Neuronal stem cell (in vitro differentiated cells): ENCODE results near the gene GMDS.

Experiments
- DNase-seq: peaks from one replicate; pipeline ENCODE4 v3.0.0-alpha.2; 2013; ENCODE audit warnings: low spot score
- H2AFZ ChIP-seq: one replicate; pipeline ENCODE4 v1.6.1; 2013; ENCODE audit warnings: mild to moderate bottlenecking, low read length, inconsistent platforms
- H2AK5ac ChIP-seq: 2 replicates; pipeline ENCODE4 v1.6.1; 2013; ENCODE audit warnings: low read depth, mild to moderate bottlenecking, inconsistent platforms, low read length, moderate library complexity, mixed read lengths
- H2BK120ac ChIP-seq: 2 replicates; pipeline ENCODE4 v1.6.1; 2013; ENCODE audit warnings: low read depth, mild to moderate bottlenecking, inconsistent platforms, low read length, moderate library complexity, mixed read lengths
- H2BK12ac ChIP-seq: one replicate; pipeline ENCODE4 v1.6.1; 2013; ENCODE audit warnings: low read length, inconsistent platforms
- H2BK15ac ChIP-seq: 2 replicates; pipeline ENCODE4 v1.6.1; 2013; ENCODE audit warnings: mild to moderate bottlenecking, low read length, inconsistent platforms, mixed read lengths
- H2BK5ac ChIP-seq: one replicate; pipeline ENCODE4 v1.6.1; 2013; ENCODE audit warnings: inconsistent platforms, mild to moderate bottlenecking, low read length, moderate library complexity
- H3K14ac ChIP-seq: one replicate; pipeline ENCODE4 v1.6.1; 2013; ENCODE audit warnings: low read length, inconsistent platforms
- H3K18ac ChIP-seq: 2 replicates; pipeline ENCODE4 v1.6.1; 2013; ENCODE audit warnings: low read length, inconsistent platforms
- H3K23ac ChIP-seq: 2 replicates; pipeline ENCODE4 v1.6.1; 2013; ENCODE audit warnings: low read depth, mild to moderate bottlenecking, mixed read lengths, low read length, inconsistent platforms; ENCODE audit not compliant: poor library complexity
- H3K27ac ChIP-seq: replicated peaks from 3 replicates; pipeline ENCODE4 v1.5.1; 2013; ENCODE audit warnings: low read length, inconsistent platforms
- H3K27me3 ChIP-seq, 3 experiments: 2 replicates each; pipeline ENCODE4 v1.6.1; 2013; ENCODE audit warnings: low read length in 3 of 3, mild to moderate bottlenecking in 2 of 3, inconsistent platforms in 1 of 3, low read depth in 1 of 3, mixed read lengths in 1 of 3, moderate library complexity in 1 of 3; ENCODE audit not compliant: control insufficient read depth in 3 of 3, insufficient read depth in 3 of 3
- H3K36me3 ChIP-seq, 2 donors: replicated peaks in 1 of 2; 2 replicates each; pipeline ENCODE4 v1.6.1; 2013; ENCODE audit warnings: low read length in 2 of 2; ENCODE audit not compliant: control insufficient read depth in 2 of 2, insufficient read depth in 2 of 2
- H3K4ac ChIP-seq: 2 replicates; pipeline ENCODE4 v1.6.1; 2013; ENCODE audit warnings: inconsistent platforms, mild to moderate bottlenecking, low read length, moderate library complexity
- H3K4me1 ChIP-seq, 2 donors: 1 replicate in 1 of 2; 2 replicates in 1 of 2; pipeline ENCODE4 v1.6.1; 2013; ENCODE audit warnings: low read length in 2 of 2, low read depth in 1 of 2; ENCODE audit not compliant: control insufficient read depth in 2 of 2, insufficient read depth in 1 of 2
- H3K4me2 ChIP-seq: one replicate; pipeline ENCODE4 v1.6.1; 2013; ENCODE audit warnings: mild to moderate bottlenecking, low read length, inconsistent platforms; ENCODE audit not compliant: insufficient read depth, poor library complexity, severe bottlenecking
- H3K4me3 ChIP-seq, 2 donors: 2 replicates each; pipeline ENCODE4 v1.5.1; 2013; ENCODE audit warnings: low read length in 2 of 2, mild to moderate bottlenecking in 2 of 2, inconsistent platforms in 1 of 2, moderate library complexity in 1 of 2
- H3K79me1 ChIP-seq: one replicate; pipeline ENCODE4 v1.6.1; 2013; ENCODE audit warnings: low read depth, mild to moderate bottlenecking, inconsistent platforms, low read length, moderate library complexity
- H3K9ac ChIP-seq: one replicate; pipeline ENCODE4 v1.6.1; 2013; ENCODE audit warnings: mild to moderate bottlenecking, low read depth, low read length, inconsistent platforms; ENCODE audit not compliant: poor library complexity
- H3K9me3 ChIP-seq, 2 donors: replicated peaks in 1 of 2; 2 replicates each; pipeline versions ENCODE3 to v1.6.1; 2013; ENCODE audit warnings: low read length in 2 of 2, mild to moderate bottlenecking in 2 of 2, inconsistent platforms in 1 of 2, low read depth in 1 of 2, mixed read lengths in 1 of 2, moderate library complexity in 1 of 2; ENCODE audit not compliant: control insufficient read depth in 2 of 2, insufficient read depth in 1 of 2
- H4K8ac ChIP-seq: one replicate; pipeline ENCODE4 v1.6.1; 2013; ENCODE audit warnings: low read depth, mild to moderate bottlenecking, inconsistent platforms, low read length, moderate library complexity
- H4K91ac ChIP-seq: one replicate; pipeline ENCODE4 v1.6.1; 2013; ENCODE audit warnings: low read length, low read depth, mild to moderate bottlenecking, inconsistent platforms; ENCODE audit not compliant: poor library complexity
- WGBS, 2 donors: extraction: QIAGEN DNeasy Blood & Tissue Kit; methylation state at CpG; one replicate each; pipeline ENCODE4 v1.1.7; 2013; ENCODE audit warnings: missing lambda C conversion rate in 2 of 2, mixed read lengths in 1 of 2; ENCODE audit not compliant: insufficient read length in 2 of 2, insufficient replicate concordance in 1 of 2; ENCODE audit errors: extremely low coverage in 2 of 2; 5-methylcytosine and 5-hydroxymethylcytosine counted together

GMDS gene

DNA sequence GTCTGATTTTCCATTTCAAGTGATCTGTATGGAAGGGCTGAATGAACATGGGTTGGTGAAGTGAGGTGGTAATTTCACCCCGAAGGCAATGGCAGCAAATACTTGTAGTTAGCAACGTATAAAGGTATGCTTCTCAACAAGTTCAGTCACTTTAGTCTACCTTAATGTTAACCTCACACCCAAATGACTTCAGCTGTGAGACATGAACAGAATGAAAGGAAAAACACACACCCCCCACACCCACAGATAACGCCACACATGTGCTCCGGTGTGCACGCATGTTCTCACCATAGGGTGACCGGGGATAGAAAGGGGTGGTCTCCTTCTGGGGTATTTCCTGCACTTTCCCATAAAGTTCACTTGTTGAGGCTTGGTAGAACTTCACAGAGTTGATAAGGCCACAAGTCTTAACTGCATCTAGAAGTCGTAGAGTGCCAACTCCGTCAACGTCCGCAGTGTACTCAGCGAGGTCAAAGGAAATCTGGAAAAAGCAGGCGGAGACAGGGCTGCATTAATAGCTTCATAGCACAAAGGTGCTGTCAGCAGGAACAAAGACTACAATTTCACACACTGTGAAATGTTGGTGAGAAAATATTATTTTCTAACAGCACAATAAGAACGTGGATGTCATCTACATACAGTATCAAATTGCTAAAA, 284.8 kb downstream of the GMDS start:
- Histone ChIP-seq H3K18ac (no peak overlapping the region), H3K9ac (no peak overlapping the region), H2BK5ac (no peak overlapping the region), H3K4me1 (no peaks in the 10 kb centered on the region), H2AK5ac (no peak overlapping the region), H3K14ac (no peak overlapping the region), H2BK12ac (no peak overlapping the region), H3K9me3 (no peaks in the 10 kb centered on the region), H3K27me3 (no peaks in the 10 kb centered on the region), H3K36me3 (peaks cover 0 to 2% of the 10 kb centered on the region in 2 donors), H4K8ac (no peak overlapping the region), H2AFZ (no peak overlapping the region), H3K79me1 (no peaks in the 10 kb centered on the region), H2BK120ac (no peak overlapping the region), H3K4me3 (no peak overlapping the region), H3K4ac (no peak overlapping the region), H2BK15ac (no peak overlapping the region), H3K23ac (no peak overlapping the region), H4K91ac (no peak overlapping the region), H3K27ac (no peak overlapping the region), H3K4me2 (no peak overlapping the region)
- no peak for DNase-seq
- no CpG with 5 or more reads among the region's 13 CpGs for WGBS, 2 donors

DNA sequence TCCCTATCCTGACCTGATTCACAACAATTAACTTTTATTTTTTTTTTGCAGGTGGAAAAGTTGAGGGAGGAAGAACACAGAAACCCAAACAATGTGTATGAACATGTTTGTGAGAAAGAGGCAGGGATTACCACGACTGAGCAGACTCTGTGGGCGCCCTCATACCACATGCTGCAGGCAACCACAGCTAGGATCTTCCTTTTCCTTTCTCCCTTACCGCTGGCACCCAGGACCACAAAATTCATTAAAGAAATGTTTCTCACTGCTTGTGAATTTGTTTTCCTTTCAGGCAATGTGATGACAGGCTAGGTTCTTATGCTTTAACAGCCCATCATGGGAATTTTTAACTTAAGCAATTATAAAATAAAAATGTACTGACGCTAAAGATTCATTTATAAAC, 287.1 kb downstream of the GMDS start:
- Histone ChIP-seq H2BK120ac (no peak overlapping the region), H3K14ac (no peak overlapping the region), H4K91ac (no peak overlapping the region), H2BK5ac (no peak overlapping the region), H2AK5ac (no peak overlapping the region), H4K8ac (no peak overlapping the region), H3K36me3 (peaks cover 0 to 2% of the 10 kb centered on the region in 2 donors), H3K79me1 (no peaks in the 10 kb centered on the region), H3K4ac (no peak overlapping the region), H3K4me3 (no peak overlapping the region), H3K18ac (no peak overlapping the region), H3K4me1 (no peaks in the 10 kb centered on the region), H2BK12ac (no peak overlapping the region), H3K4me2 (no peak overlapping the region), H3K27me3 (no peaks in the 10 kb centered on the region), H2AFZ (no peak overlapping the region), H3K27ac (no peak overlapping the region), H2BK15ac (no peak overlapping the region), H3K9ac (no peak overlapping the region), H3K9me3 (no peaks in the 10 kb centered on the region), H3K23ac (no peak overlapping the region)
- WGBS, 2 donors = no CpG with 5 or more reads among the region's 4 CpGs
- no peak for DNase-seq

GRCh38 chr6:1957746-1958145, 287.7 kb downstream of the GMDS start:
- Histone ChIP-seq H2AFZ (no peak overlapping the region), H2BK120ac (no peak overlapping the region), H4K8ac (no peak overlapping the region), H2BK5ac (no peak overlapping the region), H3K27ac (no peak overlapping the region), H3K27me3 (no peaks in the 10 kb centered on the region), H2AK5ac (no peak overlapping the region), H3K9me3 (no peaks in the 10 kb centered on the region), H2BK12ac (no peak overlapping the region), H3K36me3 (peaks cover 0 to 2% of the 10 kb centered on the region in 2 donors), H3K18ac (no peak overlapping the region), H3K4me3 (no peak overlapping the region), H2BK15ac (no peak overlapping the region), H3K4ac (no peak overlapping the region), H4K91ac (no peak overlapping the region), H3K9ac (no peak overlapping the region), H3K4me1 (no peaks in the 10 kb centered on the region), H3K4me2 (no peak overlapping the region), H3K79me1 (no peaks in the 10 kb centered on the region), H3K23ac (no peak overlapping the region), H3K14ac (no peak overlapping the region)
- no CpG with 5 or more reads among the region's 5 CpGs for WGBS, 2 donors
- no peak for DNase-seq

DNA sequence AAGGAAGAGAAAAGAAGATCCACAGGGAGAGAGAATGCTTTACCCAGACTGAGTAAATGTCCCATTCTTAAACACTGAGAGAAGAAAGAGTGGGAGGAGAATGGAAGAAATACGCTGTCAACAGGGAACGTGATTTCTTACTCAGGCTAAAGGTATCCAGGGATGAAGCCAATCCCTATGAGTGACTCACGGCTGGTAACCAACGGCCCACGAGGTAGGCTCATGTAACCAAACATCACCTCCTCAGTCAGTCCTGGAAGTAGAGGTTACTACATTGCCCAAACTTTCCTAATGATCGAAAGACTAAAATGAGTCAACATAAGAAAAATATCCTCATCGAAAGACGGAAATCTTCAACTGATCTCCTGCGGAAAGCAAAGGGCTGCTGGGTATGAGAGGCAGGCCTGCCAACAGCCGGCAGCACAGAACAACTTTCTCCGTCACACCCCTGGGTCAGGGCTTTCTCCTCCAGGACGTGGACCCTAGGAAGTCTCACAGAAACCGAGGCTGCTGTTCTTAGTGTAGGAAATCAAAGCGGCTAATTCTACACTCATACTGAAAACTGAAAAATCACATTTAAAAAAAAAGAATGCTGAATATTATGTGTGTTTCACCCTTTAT, 292.6 kb downstream of the GMDS start:
- Histone ChIP-seq H3K9me3 (no peaks in the 10 kb centered on the region), H2AFZ (no peak overlapping the region), H3K18ac (no peak overlapping the region), H3K36me3 (no peaks in the 10 kb centered on the region), H3K27me3 (no peaks in the 10 kb centered on the region), H3K23ac (no peak overlapping the region), H3K4ac (no peak overlapping the region), H4K8ac (no peak overlapping the region), H2AK5ac (no peak overlapping the region), H2BK5ac (no peak overlapping the region), H3K9ac (no peak overlapping the region), H2BK120ac (no peak overlapping the region), H3K4me2 (no peak overlapping the region), H3K27ac (no peak overlapping the region), H3K4me3 (no peak overlapping the region), H4K91ac (no peak overlapping the region), H3K14ac (no peak overlapping the region), H2BK12ac (no peak overlapping the region), H3K79me1 (no peaks in the 10 kb centered on the region), H2BK15ac (no peak overlapping the region), H3K4me1 (no peaks in the 10 kb centered on the region)
- DNase-seq = no peak
- no CpG with 5 or more reads among the region's 14 CpGs for WGBS, 2 donors
